H1 (cell line): Measurements from ENCODE around the gene NTN5. TPM values are rescaled to one million over a fixed set of nuclear protein-coding genes. Genes with fewer than 3 reads are reported as not detected.

ENCODE experiments used
- HDAC6 ChIP-seq: IDR thresholded peaks from one replicate; pipeline ENCODE4 v1.7.1; 2012; ENCODE audit warnings: low read depth, mild to moderate bottlenecking, inconsistent platforms, low read length, moderate library complexity
- PHF8 ChIP-seq: fragments of 200-600 bp; sonication (generic); conservative IDR thresholded peaks from 2 replicates; pipeline ENCODE4 v1.7.1; 2012; ENCODE audit warnings: low read depth, mild to moderate bottlenecking, inconsistent platforms, low read length, moderate library complexity
- RXRA ChIP-seq: IDR thresholded peaks from 2 replicates; pipeline ENCODE4 v1.6.1; 2011; ENCODE audit warnings: low read depth, mild to moderate bottlenecking, low read length, moderate library complexity; ENCODE audit not compliant: insufficient read depth
- SP2 ChIP-seq: IDR thresholded peaks from 2 replicates; pipeline ENCODE4 v1.6.1; 2012; ENCODE audit warnings: mild to moderate bottlenecking, low read length, inconsistent platforms
- SP4 ChIP-seq: IDR thresholded peaks from 2 replicates; pipeline ENCODE4 v1.6.1; 2012; ENCODE audit warnings: low read length, inconsistent platforms
- SUZ12 ChIP-seq: fragments of 200-600 bp; sonication (generic); IDR thresholded peaks from 2 replicates; pipeline ENCODE4 v1.6.1; 2012; ENCODE audit warnings: mild to moderate bottlenecking, inconsistent platforms, low read length, moderate library complexity, mixed read lengths
- TCF12 ChIP-seq: IDR thresholded peaks from 2 replicates; pipeline ENCODE4 v1.6.1; 2011; ENCODE audit warnings: low read depth, mild to moderate bottlenecking, low read length
- polyA plus RNA-seq, 7 experiments: library from polyadenylated mRNA; depleted of rRNA in 3 of 7; stranded (reverse) in 5 of 7; unstranded in 2 of 7; fragments of >200 nt in 5 of 7; fragments of 200-250 nt in 2 of 7; gene quantifications; 1 replicate in 5 of 7; 2 replicates in 1 of 7; 4 replicates in 1 of 7; pipeline versions ENCODE4 v1.2.1 to v1.2.3, GENCODE V29; 2011 to 2013; ENCODE audit warnings: missing spikeins in 2 of 7, mixed read lengths in 2 of 7
- total RNA-seq: library from RNA; stranded (reverse); fragmentation: NEBNext Ultra II Directional; extraction: Animal tissue kit (Norgen Biotek cat#: 25700); gene quantifications from 2 replicates; pipeline ENCODE4 v1.2.1, GENCODE V29; 2021
- TF ChIP-seq, protein P1 (sequence below): fragments of 300-600 bp; sonication (generic); IDR thresholded peaks from 2 replicates; pipeline ENCODE4 v1.7.1; 2012; ENCODE audit warnings: low read length, moderate library complexity, mild to moderate bottlenecking, inconsistent platforms; ENCODE audit not compliant: insufficient replicate concordance
- TF ChIP-seq, protein P2 (sequence below): IDR thresholded peaks from 2 replicates; pipeline ENCODE4 v1.6.1; 2011; ENCODE audit warnings: low read length, improper control_type of control experiment

The NTN5 gene
- total and polyA plus RNA-seq, 2 of the 8 experiments (the other 6 are each of a cell fraction or from before 2014, with no cell fraction given) = 0.47 to 0.85 TPM

DNA sequence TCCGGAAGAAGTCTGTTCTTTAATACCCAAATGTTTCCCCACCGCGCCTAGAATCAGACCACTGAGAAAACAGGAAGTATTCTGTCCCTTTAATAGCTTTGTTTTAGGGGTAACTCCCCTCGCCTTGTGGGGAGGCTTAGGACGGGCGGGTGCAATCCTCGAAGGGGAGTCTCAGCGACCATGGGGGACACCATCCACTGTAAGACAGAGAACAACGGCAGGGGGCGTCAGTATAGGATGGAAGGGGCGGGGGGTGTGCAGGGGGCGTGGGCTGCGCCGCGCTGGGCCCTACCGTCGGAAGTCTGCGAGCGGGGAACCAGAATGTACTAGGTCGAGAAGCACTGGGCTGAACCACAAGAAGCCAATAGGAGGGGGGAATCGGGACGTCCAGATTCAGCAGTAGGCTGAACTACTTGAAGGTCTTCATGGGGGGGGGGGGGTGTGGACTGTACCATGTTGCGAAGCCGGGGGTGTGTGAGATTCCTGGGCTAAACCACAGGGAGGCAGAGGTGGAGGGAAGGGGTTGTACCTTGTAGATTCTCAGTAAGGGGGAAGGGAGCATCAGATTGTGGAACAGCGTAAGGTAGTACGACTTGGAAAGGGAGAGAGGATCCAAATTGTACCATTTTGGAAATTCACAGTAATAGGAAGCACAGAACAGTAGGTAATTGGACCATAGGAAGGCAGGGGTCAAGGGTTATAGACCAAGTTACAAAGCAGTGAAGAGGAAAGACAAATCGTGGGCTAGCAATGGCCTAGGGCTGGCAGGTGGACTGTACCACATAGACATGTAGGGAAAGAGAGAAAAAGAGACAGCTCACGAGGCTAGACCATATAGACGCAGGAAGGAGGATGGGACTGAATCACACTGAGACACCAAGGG lies 34.6 kb downstream of the NTN5 start (continued):
- TF ChIP-seq, protein P1, sequence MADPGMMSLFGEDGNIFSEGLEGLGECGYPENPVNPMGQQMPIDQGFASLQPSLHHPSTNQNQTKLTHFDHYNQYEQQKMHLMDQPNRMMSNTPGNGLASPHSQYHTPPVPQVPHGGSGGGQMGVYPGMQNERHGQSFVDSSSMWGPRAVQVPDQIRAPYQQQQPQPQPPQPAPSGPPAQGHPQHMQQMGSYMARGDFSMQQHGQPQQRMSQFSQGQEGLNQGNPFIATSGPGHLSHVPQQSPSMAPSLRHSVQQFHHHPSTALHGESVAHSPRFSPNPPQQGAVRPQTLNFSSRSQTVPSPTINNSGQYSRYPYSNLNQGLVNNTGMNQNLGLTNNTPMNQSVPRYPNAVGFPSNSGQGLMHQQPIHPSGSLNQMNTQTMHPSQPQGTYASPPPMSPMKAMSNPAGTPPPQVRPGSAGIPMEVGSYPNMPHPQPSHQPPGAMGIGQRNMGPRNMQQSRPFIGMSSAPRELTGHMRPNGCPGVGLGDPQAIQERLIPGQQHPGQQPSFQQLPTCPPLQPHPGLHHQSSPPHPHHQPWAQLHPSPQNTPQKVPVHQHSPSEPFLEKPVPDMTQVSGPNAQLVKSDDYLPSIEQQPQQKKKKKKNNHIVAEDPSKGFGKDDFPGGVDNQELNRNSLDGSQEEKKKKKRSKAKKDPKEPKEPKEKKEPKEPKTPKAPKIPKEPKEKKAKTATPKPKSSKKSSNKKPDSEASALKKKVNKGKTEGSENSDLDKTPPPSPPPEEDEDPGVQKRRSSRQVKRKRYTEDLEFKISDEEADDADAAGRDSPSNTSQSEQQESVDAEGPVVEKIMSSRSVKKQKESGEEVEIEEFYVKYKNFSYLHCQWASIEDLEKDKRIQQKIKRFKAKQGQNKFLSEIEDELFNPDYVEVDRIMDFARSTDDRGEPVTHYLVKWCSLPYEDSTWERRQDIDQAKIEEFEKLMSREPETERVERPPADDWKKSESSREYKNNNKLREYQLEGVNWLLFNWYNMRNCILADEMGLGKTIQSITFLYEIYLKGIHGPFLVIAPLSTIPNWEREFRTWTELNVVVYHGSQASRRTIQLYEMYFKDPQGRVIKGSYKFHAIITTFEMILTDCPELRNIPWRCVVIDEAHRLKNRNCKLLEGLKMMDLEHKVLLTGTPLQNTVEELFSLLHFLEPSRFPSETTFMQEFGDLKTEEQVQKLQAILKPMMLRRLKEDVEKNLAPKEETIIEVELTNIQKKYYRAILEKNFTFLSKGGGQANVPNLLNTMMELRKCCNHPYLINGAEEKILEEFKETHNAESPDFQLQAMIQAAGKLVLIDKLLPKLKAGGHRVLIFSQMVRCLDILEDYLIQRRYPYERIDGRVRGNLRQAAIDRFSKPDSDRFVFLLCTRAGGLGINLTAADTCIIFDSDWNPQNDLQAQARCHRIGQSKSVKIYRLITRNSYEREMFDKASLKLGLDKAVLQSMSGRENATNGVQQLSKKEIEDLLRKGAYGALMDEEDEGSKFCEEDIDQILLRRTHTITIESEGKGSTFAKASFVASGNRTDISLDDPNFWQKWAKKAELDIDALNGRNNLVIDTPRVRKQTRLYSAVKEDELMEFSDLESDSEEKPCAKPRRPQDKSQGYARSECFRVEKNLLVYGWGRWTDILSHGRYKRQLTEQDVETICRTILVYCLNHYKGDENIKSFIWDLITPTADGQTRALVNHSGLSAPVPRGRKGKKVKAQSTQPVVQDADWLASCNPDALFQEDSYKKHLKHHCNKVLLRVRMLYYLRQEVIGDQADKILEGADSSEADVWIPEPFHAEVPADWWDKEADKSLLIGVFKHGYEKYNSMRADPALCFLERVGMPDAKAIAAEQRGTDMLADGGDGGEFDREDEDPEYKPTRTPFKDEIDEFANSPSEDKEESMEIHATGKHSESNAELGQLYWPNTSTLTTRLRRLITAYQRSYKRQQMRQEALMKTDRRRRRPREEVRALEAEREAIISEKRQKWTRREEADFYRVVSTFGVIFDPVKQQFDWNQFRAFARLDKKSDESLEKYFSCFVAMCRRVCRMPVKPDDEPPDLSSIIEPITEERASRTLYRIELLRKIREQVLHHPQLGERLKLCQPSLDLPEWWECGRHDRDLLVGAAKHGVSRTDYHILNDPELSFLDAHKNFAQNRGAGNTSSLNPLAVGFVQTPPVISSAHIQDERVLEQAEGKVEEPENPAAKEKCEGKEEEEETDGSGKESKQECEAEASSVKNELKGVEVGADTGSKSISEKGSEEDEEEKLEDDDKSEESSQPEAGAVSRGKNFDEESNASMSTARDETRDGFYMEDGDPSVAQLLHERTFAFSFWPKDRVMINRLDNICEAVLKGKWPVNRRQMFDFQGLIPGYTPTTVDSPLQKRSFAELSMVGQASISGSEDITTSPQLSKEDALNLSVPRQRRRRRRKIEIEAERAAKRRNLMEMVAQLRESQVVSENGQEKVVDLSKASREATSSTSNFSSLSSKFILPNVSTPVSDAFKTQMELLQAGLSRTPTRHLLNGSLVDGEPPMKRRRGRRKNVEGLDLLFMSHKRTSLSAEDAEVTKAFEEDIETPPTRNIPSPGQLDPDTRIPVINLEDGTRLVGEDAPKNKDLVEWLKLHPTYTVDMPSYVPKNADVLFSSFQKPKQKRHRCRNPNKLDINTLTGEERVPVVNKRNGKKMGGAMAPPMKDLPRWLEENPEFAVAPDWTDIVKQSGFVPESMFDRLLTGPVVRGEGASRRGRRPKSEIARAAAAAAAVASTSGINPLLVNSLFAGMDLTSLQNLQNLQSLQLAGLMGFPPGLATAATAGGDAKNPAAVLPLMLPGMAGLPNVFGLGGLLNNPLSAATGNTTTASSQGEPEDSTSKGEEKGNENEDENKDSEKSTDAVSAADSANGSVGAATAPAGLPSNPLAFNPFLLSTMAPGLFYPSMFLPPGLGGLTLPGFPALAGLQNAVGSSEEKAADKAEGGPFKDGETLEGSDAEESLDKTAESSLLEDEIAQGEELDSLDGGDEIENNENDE = no peak
- TF ChIP-seq TCF12 (no peak), RXRA (no peak), PHF8 (no peak), HDAC6 (no peak), SP4 (peak; percentile 14; the same call in 1 of the 2 replicates), SP2 (no peak), SUZ12 (no peak)
- TF ChIP-seq, protein P2, sequence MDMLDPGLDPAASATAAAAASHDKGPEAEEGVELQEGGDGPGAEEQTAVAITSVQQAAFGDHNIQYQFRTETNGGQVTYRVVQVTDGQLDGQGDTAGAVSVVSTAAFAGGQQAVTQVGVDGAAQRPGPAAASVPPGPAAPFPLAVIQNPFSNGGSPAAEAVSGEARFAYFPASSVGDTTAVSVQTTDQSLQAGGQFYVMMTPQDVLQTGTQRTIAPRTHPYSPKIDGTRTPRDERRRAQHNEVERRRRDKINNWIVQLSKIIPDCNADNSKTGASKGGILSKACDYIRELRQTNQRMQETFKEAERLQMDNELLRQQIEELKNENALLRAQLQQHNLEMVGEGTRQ = no peak
